Tibial artery (tissue), 4 donors: Measurements from ENCODE around the gene HBQ1.

Experiments
- DNase-seq, 2 donors: peaks; one replicate each; pipeline ENCODE4 v3.0.0-alpha.2; 2019
- H3K27ac ChIP-seq, 2 donors: fragments of 200-600 bp; sonication (generic) in 1 of 2; 1 replicate in 1 of 2; 2 replicates in 1 of 2; pipeline ENCODE4 v1.5.1; 2018 to 2019; ENCODE audit warnings: mild to moderate bottlenecking in 1 of 2
- H3K27me3 ChIP-seq, 2 donors: fragments of 200-600 bp; sonication (generic) in 1 of 2; one replicate each; pipeline versions ENCODE4 v1.5.1 to v1.6.0; 2016 to 2019
- H3K36me3 ChIP-seq, 3 donors: fragments of 200-600 bp; sonication (generic) in 2 of 3; one replicate each; pipeline ENCODE4 v1.5.1; 2016 to 2019; ENCODE audit warnings: mild to moderate bottlenecking in 2 of 3
- H3K4me1 ChIP-seq, 4 donors: fragments of 200-600 bp; sonication (generic) in 2 of 4; 1 replicate in 3 of 4; 2 replicates in 1 of 4; pipeline ENCODE4 v1.5.1; 2016 to 2019
- H3K4me3 ChIP-seq, 2 donors: fragments of 200-600 bp; sonication (generic) in 1 of 2; 1 replicate in 1 of 2; 2 replicates in 1 of 2; pipeline ENCODE4 v1.5.1; 2018 to 2019; ENCODE audit warnings: mild to moderate bottlenecking in 2 of 2
- H3K9me3 ChIP-seq, 3 donors: fragments of 200-600 bp; sonication (generic) in 1 of 3; one replicate each; pipeline ENCODE4 v1.5.1; 2016 to 2019
- CTCF ChIP-seq, 2 experiments: fragments of 200-600 bp in 1 of 2; fragments of 450-650 bp in 1 of 2; IDR thresholded peaks; one replicate each; pipeline ENCODE4 v1.5.1; 2017 to 2019; ENCODE audit warnings: antibody characterized with exemption in 2 of 2, mild to moderate bottlenecking in 1 of 2, moderate library complexity in 1 of 2
- intact Hi-C: fragments of 100-400 bp; cut with DNase I; formaldehyde crosslinking; loops from one replicate; pipeline ENCODE4 v1.15.0; 2023; ENCODE audit warnings: low total_unique reads

Gene HBQ1

DNA sequence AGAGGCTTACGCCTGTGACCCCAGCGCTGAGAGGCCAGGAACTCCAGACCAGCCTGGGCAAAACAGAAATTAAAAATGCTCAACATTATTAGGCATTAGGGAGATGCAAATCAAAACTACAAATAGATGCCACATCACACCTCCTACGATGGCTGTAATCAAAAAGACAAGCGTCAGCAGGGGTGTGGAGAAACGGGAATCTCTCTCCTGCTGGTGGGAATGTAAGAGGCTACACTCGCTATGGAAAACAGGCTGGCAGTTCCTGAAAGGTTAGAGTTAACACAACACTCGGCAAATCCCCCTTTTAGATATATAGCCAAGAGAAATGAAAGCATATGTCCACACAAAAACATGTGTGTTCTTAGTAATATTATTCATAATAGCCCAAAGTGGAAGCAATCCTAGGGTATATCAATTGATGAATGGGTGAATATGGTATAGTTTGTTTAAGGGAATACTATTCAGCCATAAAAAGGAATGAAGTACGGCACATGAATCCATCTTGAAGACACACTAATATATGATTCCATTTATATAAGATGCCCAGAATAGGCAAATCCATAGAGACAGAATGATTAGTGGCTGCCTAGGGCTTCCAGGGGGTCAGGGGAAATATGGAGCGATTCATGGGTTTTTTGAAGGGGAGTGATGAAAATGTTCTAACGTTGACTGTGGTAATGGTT, 39.9 kb upstream of the HBQ1 start:
- intact Hi-C loops = no loop called here
- Histone ChIP-seq H3K36me3 (no peaks in the 10 kb centered on the region), H3K4me3 (no peak overlapping the region), H3K9me3 (no peaks in the 10 kb centered on the region), H3K4me1 (peaks cover 0 to 23% (median 5%) of the 10 kb centered on the region in 4 donors), H3K27ac (no peak overlapping the region), H3K27me3 (peaks cover 0 to 12% of the 10 kb centered on the region in 2 donors)
- DNase-seq = no peak
- no peak for TF ChIP-seq CTCF (IDR thresholded peaks at IDR 0.05)

GRCh38 chr16:142405-142967, 37.8 kb upstream of the HBQ1 start:
- intact Hi-C loops = no loop called here
- no peak for DNase-seq
- Histone ChIP-seq H3K4me1 (peaks cover 0 to 9% (median 3%) of the 10 kb centered on the region in 4 donors), H3K27me3 (peaks cover 0 to 16% of the 10 kb centered on the region in 2 donors), H3K9me3 (no peaks in the 10 kb centered on the region), H3K4me3 (no peak overlapping the region), H3K27ac (no peak overlapping the region), H3K36me3 (no peaks in the 10 kb centered on the region)
- TF ChIP-seq CTCF (IDR thresholded peaks at IDR 0.05) = no peak

- Histone ChIP-seq H3K27me3 (peaks cover 0 to 16% of the 10 kb centered on the region in 2 donors), H3K4me1 (peaks cover 0 to 4% (median 0%) of the 10 kb centered on the region in 4 donors), H3K4me3 (no peak overlapping the region), H3K27ac (no peak overlapping the region), H3K36me3 (no peaks in the 10 kb centered on the region), H3K9me3 (no peaks in the 10 kb centered on the region)
- intact Hi-C loops = no loop called here
- no peak for DNase-seq
- no peak for TF ChIP-seq CTCF (IDR thresholded peaks at IDR 0.05)
These were observed 37.2 kb upstream of the HBQ1 start for GRCh38 chr16:143047-143446.

- H3K4me3 ChIP-seq = no peak overlapping the region
- no peak for DNase-seq
- no peaks in the 10 kb centered on the region for H3K9me3 ChIP-seq
- H3K36me3 ChIP-seq = no peaks in the 10 kb centered on the region
- H3K27me3 ChIP-seq = peaks cover 0 to 18% of the 10 kb centered on the region in 2 donors
- intact Hi-C loops = no loop called here
- no peak for TF ChIP-seq CTCF (IDR thresholded peaks at IDR 0.05)
- no peak overlapping the region for H3K27ac ChIP-seq
- H3K4me1 ChIP-seq = peaks cover 0 to 4% (median 0%) of the 10 kb centered on the region in 4 donors
These were observed 36.8 kb upstream of the HBQ1 start for GRCh38 chr16:143456-143855.

GRCh38 chr16:144797-145252, 35.4 kb upstream of the HBQ1 start:
- DNase-seq = no peak
- no peaks in the 10 kb centered on the region for H3K4me1 ChIP-seq
- H3K27me3 ChIP-seq = peaks cover 0 to 23% of the 10 kb centered on the region in 2 donors
- intact Hi-C loops = no loop called here
- H3K9me3 ChIP-seq = no peaks in the 10 kb centered on the region
- no peaks in the 10 kb centered on the region for H3K36me3 ChIP-seq
- H3K27ac ChIP-seq = no peak overlapping the region
- TF ChIP-seq CTCF (IDR thresholded peaks at IDR 0.05) = no peak
- no peak overlapping the region for H3K4me3 ChIP-seq
